K562 (cell line): Measurements from ENCODE around the gene EIF4EBP2. TPM values are rescaled to one million over a fixed set of nuclear protein-coding genes. Genes with fewer than 3 reads are reported as not detected.
A peak's percentile ranks its signal among the peaks of the same experiment; 100 is the strongest.

Experiments
- AFF4 ChIP-seq: sonication (generic); formaldehyde crosslinking; IDR thresholded peaks from 2 replicates; pipeline ENCODE4 v1.8.0; 2023; ENCODE audit warnings: mild to moderate bottlenecking, missing genetic modification reagents
- BRD4 ChIP-seq: fragments of 200-600 bp; sonication (generic); IDR thresholded peaks from 2 replicates; pipeline ENCODE4 v1.6.1; 2017; ENCODE audit warnings: inconsistent platforms
- DPF2 ChIP-seq: fragments of 450-650 bp; IDR thresholded peaks from 2 replicates; pipeline ENCODE4 v1.6.1; 2016
- EP400 ChIP-seq: fragments of 450-650 bp; IDR thresholded peaks from 2 replicates; pipeline ENCODE4 v1.6.1; 2017; ENCODE audit warnings: antibody characterized with exemption, mild to moderate bottlenecking, moderate library complexity
- FOXK2 ChIP-seq, 2 experiments: fragments of 450-650 bp; IDR thresholded peaks in 1 of 2; conservative IDR thresholded peaks in 1 of 2; 2 replicates each; pipeline ENCODE4 v1.6.1; 2016; ENCODE audit warnings: low read depth in 2 of 2, mild to moderate bottlenecking in 1 of 2
- FOXP4 ChIP-seq: sonication (generic); formaldehyde crosslinking; IDR thresholded peaks from 2 replicates; pipeline ENCODE4 v1.8.0; 2022; ENCODE audit warnings: mild to moderate bottlenecking, missing genetic modification reagents, borderline replicate concordance
- FUS ChIP-seq: fragments of 200-400 bp; formaldehyde crosslinking; optimal IDR thresholded peaks from 2 replicates; pipeline ENCODE3; 2017; ENCODE audit warnings: low read depth, low read length
- GTF2F1 ChIP-seq: IDR thresholded peaks from 2 replicates; pipeline ENCODE4 v1.6.1; 2011; ENCODE audit warnings: low read depth, low read length, improper control_type of control experiment
- NCOA1 ChIP-seq: fragments of 450-650 bp; IDR thresholded peaks from 2 replicates; pipeline ENCODE4 v1.6.1; 2016; ENCODE audit warnings: low read depth
- NR2F6 ChIP-seq: fragments of 450-650 bp; formaldehyde crosslinking; IDR thresholded peaks from 2 replicates; pipeline ENCODE4 v1.4.0; 2020; ENCODE audit warnings: mild to moderate bottlenecking
- NRF1 ChIP-seq, 2 experiments: fragments of 450-650 bp; IDR thresholded peaks in 1 of 2; conservative IDR thresholded peaks in 1 of 2; 2 replicates each; pipeline ENCODE4 v1.6.1; 2014; ENCODE audit warnings: mild to moderate bottlenecking in 2 of 2
- PYGO2 ChIP-seq: fragments of 450-650 bp; IDR thresholded peaks from 2 replicates; pipeline ENCODE4 v1.6.1; 2016; ENCODE audit warnings: mild to moderate bottlenecking, missing genetic modification characterization, moderate library complexity, missing compliant biosample characterization
- RBM22 ChIP-seq: fragments of 200-400 bp; formaldehyde crosslinking; IDR thresholded peaks from 2 replicates; pipeline ENCODE4 v1.6.1; 2018; ENCODE audit warnings: low read length, low read depth; ENCODE audit not compliant: poor library complexity, severe bottlenecking
- SREBF2 ChIP-seq: sonication (generic); formaldehyde crosslinking; IDR thresholded peaks from 2 replicates; pipeline ENCODE4 v1.4.0; 2020; ENCODE audit warnings: mild to moderate bottlenecking, missing genetic modification reagents
- SUPT5H ChIP-seq: fragments of 450-650 bp; IDR thresholded peaks from 2 replicates; pipeline ENCODE4 v1.6.1; 2016
- TCF7 ChIP-seq: sonication (generic); IDR thresholded peaks from 2 replicates; pipeline ENCODE4 v1.6.1; 2016; ENCODE audit warnings: antibody characterized with exemption, borderline replicate concordance
- UBTF ChIP-seq, 2 experiments: IDR thresholded peaks; 2 replicates each; pipeline ENCODE4 v1.6.1; 2012; ENCODE audit warnings: improper control_type of control experiment in 2 of 2, low read depth in 2 of 2, low read length in 2 of 2, borderline replicate concordance in 1 of 2
- ZBTB43 ChIP-seq: sonication (generic); formaldehyde crosslinking; IDR thresholded peaks from 2 replicates; pipeline ENCODE4 v1.8.0; 2023; ENCODE audit warnings: mild to moderate bottlenecking, missing genetic modification reagents
- ZNF121 ChIP-seq: sonication (generic); formaldehyde crosslinking; conservative IDR thresholded peaks from 2 replicates; pipeline ENCODE4 v1.8.0; 2022; ENCODE audit warnings: missing genetic modification reagents
- ZNF780A ChIP-seq: fragments of 250-450 bp; sonication (Bioruptor Pico); IDR thresholded peaks from 2 replicates; pipeline ENCODE4 v1.5.0; 2021; ENCODE audit warnings: mild to moderate bottlenecking
- ZNF785 ChIP-seq: fragments of 250-450 bp; sonication (Bioruptor Pico); IDR thresholded peaks from 2 replicates; pipeline ENCODE4 v1.4.0; 2020; ENCODE audit warnings: mild to moderate bottlenecking
- polyA plus RNA-seq, 8 experiments: library from polyadenylated mRNA; depleted of rRNA in 4 of 8; stranded (reverse) in 5 of 8; unstranded in 3 of 8; fragments of >200 nt; fragmentation: Nextera tagmentation in 2 of 8; fragmentation: Illumina TruSeq in 1 of 8; extraction: Ambion mirVana in 2 of 8; extraction: Trizol in 1 of 8; gene quantifications; 2 replicates each; pipeline versions ENCODE4 v1.2.1 to v1.2.3, GENCODE V29; 2011 to 2014; ENCODE audit warnings: inconsistent platforms in 1 of 8, missing spikeins in 1 of 8
- total RNA-seq, 7 experiments: library from RNA; depleted of rRNA in 6 of 7; stranded (reverse); fragments of >200 nt in 6 of 7; fragmentation: Illumina TruSeq in 2 of 7; extraction: Trizol in 2 of 7; gene quantifications; 2 replicates each; pipeline versions ENCODE4 v1.2.1 to v1.2.3, GENCODE V29; 2011 to 2021; ENCODE audit warnings: low replicate concordance in 1 of 7

Gene EIF4EBP2
- total and polyA plus RNA-seq, 9 of the 15 experiments (the other 6 are each of a cell fraction or from before 2014, with no cell fraction given): 16.1 to 67.5 (median 38.3) TPM

- TF ChIP-seq ZBTB43 (no peak), NRF1 (conservative IDR thresholded peaks at IDR 0.05 in 1 of 2, IDR thresholded peaks at IDR 0.05 in 1 of 2) (peak in 1 of 2 experiments; percentile 57; a peak in 1 of 4 replicates), FUS (no peak), RBM22 (no peak), TCF7 (no peak), BRD4 (no peak), SUPT5H (no peak), AFF4 (CRISPR knock-in tag) (no peak), ZNF785 (no peak), DPF2 (peak; percentile 24; the same call in 1 of the 2 replicates), NCOA1 (no peak), EP400 (peak; percentile 37; the same call in 1 of the 2 replicates), ZNF121 (CRISPR knock-in tag) (no peak), UBTF (IDR thresholded peaks at IDR 0.05; ENCODE audit: borderline replicate concordance in 1 of 2, low read depth in 2 of 2, low read length in 2 of 2) (no peak), NR2F6 (CRISPR knock-in tag) (no peak), GTF2F1 (peak; percentile 41; the same call in 1 of the 2 replicates), SREBF2 (no peak), ZNF780A (CRISPR knock-in tag) (no peak), PYGO2 (tag) (no peak), FOXP4 (no peak), FOXK2 (conservative IDR thresholded peaks at IDR 0.05 in 1 of 2, IDR thresholded peaks at IDR 0.05 in 1 of 2; ENCODE audit: low read depth in 2 of 2) (peak in 1 of 2 experiments; percentile 35; a peak in 2 of 4 replicates)
These were observed 386 bp upstream of the EIF4EBP2 start (continued) for GRCh38 chr10:70403483-70404035.
